RWPE1 (cell line): Measurements from ENCODE around the gene EYS.

Experiments
- CTCF ChIA-PET: fragments of 350-600 bp; sonication (Branson Sonifier 250); formaldehyde crosslinking; extraction: SDS; loops from one replicate; lab custom pipeline; 2021; lab: Yijun Ruan, JAX
- POLR2A ChIA-PET: fragments of 400-600 bp; formaldehyde crosslinking; extraction: SDS; loops from one replicate; lab custom pipeline; 2020; ENCODE audit warnings: antibody characterized with exemption; ENCODE audit not compliant: low non-redundant PET; lab: Yijun Ruan, JAX
- DNase-seq: peaks from one replicate; pipeline ENCODE4 v3.0.0; 2012; ENCODE audit warnings: low spot score
- H3K27ac ChIP-seq: fragments of 450-650 bp; 2 replicates; pipeline ENCODE4 v1.5.1; 2017
- TF ChIP-seq, protein P1 (sequence below): fragments of 450-650 bp; conservative IDR thresholded peaks from 2 replicates; pipeline ENCODE4 v1.5.1; 2017; ENCODE audit warnings: low read depth, mild to moderate bottlenecking

The EYS gene

DNA sequence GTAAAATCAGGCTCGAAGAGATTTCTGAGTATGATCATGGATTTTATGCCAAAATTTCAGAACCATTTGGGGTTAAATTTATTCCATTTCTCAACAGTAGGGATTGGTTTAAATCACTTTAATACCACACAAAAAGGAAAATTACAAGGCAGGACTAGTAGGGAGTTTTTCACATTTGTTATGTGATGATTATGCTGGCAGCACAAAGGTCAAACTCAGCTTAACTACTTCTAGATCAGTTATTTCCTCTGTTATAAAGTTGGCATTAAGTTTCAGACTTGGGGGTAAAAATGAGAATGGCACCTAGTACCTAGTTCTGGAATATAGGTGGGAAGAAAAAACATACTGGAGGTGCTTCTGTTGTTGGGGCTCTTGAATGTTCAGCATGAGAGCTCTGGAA is 2031.9 kb downstream of the EYS start:
- TF ChIP-seq, protein P1, sequence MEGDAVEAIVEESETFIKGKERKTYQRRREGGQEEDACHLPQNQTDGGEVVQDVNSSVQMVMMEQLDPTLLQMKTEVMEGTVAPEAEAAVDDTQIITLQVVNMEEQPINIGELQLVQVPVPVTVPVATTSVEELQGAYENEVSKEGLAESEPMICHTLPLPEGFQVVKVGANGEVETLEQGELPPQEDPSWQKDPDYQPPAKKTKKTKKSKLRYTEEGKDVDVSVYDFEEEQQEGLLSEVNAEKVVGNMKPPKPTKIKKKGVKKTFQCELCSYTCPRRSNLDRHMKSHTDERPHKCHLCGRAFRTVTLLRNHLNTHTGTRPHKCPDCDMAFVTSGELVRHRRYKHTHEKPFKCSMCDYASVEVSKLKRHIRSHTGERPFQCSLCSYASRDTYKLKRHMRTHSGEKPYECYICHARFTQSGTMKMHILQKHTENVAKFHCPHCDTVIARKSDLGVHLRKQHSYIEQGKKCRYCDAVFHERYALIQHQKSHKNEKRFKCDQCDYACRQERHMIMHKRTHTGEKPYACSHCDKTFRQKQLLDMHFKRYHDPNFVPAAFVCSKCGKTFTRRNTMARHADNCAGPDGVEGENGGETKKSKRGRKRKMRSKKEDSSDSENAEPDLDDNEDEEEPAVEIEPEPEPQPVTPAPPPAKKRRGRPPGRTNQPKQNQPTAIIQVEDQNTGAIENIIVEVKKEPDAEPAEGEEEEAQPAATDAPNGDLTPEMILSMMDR: no peak
- H3K27ac ChIP-seq: no peak overlapping the region
- ChIA-PET CTCF (no interaction called here), POLR2A (no interaction called here)
- DNase-seq: no peak

DNA sequence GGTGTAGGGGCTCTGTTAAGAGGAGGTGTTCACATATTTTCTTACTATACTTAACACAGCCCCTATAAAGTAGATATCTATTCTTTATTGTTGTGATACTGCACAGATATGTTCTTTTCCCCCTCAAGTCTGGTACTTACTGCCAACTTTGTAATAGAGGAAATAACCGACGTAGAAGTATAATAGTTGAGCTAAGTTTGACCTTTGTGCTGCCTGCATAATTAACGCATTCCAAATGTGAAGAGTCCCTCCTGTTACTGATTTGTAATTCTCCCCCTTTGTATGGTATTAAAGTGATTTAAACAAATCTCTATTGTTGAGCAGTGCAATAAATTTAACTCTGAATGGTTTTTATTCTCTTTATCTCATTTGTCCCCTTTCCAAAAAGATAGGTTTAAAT is 2032.4 kb downstream of the EYS start:
- TF ChIP-seq, protein P1: no peak
- no peak for DNase-seq
- POLR2A ChIA-PET: no interaction called here
- no peak overlapping the region for H3K27ac ChIP-seq
- CTCF ChIA-PET: no interaction called here

GRCh38 chr6:63673692-63674091 is 2033.3 kb downstream of the EYS start:
- H3K27ac ChIP-seq: no peak overlapping the region
- no peak for DNase-seq
- CTCF ChIA-PET: no interaction called here
- TF ChIP-seq, protein P1: no peak
- POLR2A ChIA-PET: no interaction called here

DNA sequence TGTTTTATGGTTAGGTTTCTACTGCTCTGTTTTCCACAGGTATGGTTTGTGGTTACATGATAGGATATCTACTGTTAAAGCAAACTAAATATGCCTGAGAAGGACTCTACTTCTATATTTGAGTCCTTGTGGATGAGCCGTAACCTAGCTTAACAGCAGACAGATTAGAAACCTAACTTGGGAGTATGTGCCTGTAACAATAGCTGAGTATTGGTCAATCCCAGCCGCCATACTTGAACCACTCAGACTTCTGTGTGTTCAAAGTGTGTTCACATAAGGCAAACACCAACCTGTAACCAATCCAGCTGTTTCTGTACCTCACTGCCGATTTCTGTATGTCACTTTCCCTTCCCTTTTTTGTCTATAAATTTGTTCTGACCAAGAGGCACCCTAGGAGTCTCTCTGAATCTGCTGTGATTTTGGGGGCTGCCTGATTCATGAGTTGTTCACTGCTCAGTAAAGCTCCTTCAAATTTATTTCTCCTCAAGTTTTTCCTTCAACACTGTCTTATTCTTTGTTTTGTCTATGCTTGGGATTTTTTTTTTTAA is 2034.4 kb downstream of the EYS start:
- DNase-seq: no peak
- TF ChIP-seq, protein P1: no peak
- no peak overlapping the region for H3K27ac ChIP-seq
- POLR2A ChIA-PET: no interaction called here
- CTCF ChIA-PET: no interaction called here

GRCh38 chr6:63671098-63671754 is 2035.8 kb downstream of the EYS start:
- ChIA-PET POLR2A (no interaction called here), CTCF (interaction anchor here (0.6 kb wide), 1 partner anchor 109 kb away, joined by 3 read pairs; no protein-coding TSS in a partner anchor)
- DNase-seq: no peak
- TF ChIP-seq, protein P1: no peak
- no peak overlapping the region for H3K27ac ChIP-seq
